ENCODE measurements around the gene ADGRV1. TPM values are rescaled to one million over a fixed set of nuclear protein-coding genes. Genes with fewer than 3 reads are reported as not detected.

Gene ADGRV1
- total RNA-seq, 1 donor from 2014 or later = 18.2 TPM

DNA sequence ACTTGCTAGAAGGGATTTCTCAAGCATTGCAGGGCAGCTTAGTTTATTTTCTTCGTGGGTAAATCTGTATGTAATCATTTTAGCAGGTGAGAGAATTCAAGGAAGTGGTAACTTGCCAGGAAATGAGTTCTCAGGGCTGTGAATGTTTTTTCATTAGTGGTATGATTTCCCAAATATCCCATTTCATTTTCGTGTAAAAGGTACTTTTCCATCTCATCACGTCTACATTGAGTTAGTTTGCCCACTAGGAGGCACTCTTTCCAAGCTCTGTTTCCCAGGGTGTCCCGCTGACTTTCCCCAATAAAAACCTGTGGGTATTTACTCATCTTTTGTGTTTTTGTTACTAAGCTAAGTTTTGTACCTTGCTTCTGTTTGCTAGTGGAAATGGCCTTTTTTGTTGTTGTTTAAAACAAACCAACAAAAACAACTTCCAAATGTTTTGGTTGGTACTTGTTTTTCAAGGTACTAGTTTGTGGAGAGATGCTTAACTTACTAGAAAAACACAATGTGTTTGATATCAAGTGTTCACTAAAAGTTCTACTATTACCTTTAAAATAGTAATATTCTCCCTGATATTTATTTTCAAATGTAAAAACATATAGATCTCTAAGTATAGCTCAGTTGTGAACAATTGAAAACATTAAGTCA, 373.6 kb downstream of the ADGRV1 start:
- peaks cover 4% of the 10 kb centered on the region for H3K4me1 Mint-ChIP-seq (ENCODE audit: low read depth, unreplicated experiment)
- H3K27ac Mint-ChIP-seq (ENCODE audit: unreplicated experiment) = no peak overlapping the region
- DNase-seq = peak; percentile 15
- TF ChIP-seq, protein P1, sequence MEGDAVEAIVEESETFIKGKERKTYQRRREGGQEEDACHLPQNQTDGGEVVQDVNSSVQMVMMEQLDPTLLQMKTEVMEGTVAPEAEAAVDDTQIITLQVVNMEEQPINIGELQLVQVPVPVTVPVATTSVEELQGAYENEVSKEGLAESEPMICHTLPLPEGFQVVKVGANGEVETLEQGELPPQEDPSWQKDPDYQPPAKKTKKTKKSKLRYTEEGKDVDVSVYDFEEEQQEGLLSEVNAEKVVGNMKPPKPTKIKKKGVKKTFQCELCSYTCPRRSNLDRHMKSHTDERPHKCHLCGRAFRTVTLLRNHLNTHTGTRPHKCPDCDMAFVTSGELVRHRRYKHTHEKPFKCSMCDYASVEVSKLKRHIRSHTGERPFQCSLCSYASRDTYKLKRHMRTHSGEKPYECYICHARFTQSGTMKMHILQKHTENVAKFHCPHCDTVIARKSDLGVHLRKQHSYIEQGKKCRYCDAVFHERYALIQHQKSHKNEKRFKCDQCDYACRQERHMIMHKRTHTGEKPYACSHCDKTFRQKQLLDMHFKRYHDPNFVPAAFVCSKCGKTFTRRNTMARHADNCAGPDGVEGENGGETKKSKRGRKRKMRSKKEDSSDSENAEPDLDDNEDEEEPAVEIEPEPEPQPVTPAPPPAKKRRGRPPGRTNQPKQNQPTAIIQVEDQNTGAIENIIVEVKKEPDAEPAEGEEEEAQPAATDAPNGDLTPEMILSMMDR (IDR thresholded peaks at IDR 0.05; ENCODE audit: partially characterized antibody, unreplicated experiment) = peak; percentile 86
- H3K4me3 Mint-ChIP-seq (ENCODE audit: unreplicated experiment) = no peak overlapping the region
- H3K27me3 Mint-ChIP-seq (ENCODE audit: unreplicated experiment) = no peaks in the 10 kb centered on the region
- peaks cover 6% of the 10 kb centered on the region for H3K9me3 Mint-ChIP-seq (ENCODE audit: unreplicated experiment)
- peaks cover 4% of the 10 kb centered on the region for H3K36me3 Mint-ChIP-seq (ENCODE audit: unreplicated experiment)

DNA sequence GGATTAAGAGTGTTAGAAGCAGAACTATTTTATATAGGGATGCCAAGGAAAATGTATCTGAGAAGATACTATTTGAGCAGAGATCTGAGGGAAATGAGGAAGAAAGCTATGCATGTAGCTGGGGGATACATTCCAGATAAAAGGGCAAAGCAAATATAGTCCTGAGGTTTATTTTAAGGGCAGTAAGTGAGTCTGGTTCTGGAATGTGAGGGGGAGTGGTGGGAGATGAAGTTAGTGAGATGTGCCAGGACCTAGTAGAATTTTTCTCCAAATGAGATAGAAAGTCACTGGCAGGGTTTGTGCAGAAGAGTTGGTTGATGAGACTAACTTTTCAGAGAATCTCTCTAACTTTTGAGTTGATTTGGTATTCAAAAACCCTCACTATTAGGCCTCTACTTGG, 374.7 kb downstream of the ADGRV1 start:
- no peaks in the 10 kb centered on the region for H3K36me3 Mint-ChIP-seq (ENCODE audit: unreplicated experiment)
- TF ChIP-seq, protein P1 (IDR thresholded peaks at IDR 0.05; ENCODE audit: partially characterized antibody, unreplicated experiment) = no peak
- peaks cover 4% of the 10 kb centered on the region for H3K4me1 Mint-ChIP-seq (ENCODE audit: low read depth, unreplicated experiment)
- no peaks in the 10 kb centered on the region for H3K27me3 Mint-ChIP-seq (ENCODE audit: unreplicated experiment)
- no peak overlapping the region for H3K27ac Mint-ChIP-seq (ENCODE audit: unreplicated experiment)
- no peak for DNase-seq
- peaks cover 2% of the 10 kb centered on the region for H3K9me3 Mint-ChIP-seq (ENCODE audit: unreplicated experiment)
- H3K4me3 Mint-ChIP-seq (ENCODE audit: unreplicated experiment) = no peak overlapping the region

DNA sequence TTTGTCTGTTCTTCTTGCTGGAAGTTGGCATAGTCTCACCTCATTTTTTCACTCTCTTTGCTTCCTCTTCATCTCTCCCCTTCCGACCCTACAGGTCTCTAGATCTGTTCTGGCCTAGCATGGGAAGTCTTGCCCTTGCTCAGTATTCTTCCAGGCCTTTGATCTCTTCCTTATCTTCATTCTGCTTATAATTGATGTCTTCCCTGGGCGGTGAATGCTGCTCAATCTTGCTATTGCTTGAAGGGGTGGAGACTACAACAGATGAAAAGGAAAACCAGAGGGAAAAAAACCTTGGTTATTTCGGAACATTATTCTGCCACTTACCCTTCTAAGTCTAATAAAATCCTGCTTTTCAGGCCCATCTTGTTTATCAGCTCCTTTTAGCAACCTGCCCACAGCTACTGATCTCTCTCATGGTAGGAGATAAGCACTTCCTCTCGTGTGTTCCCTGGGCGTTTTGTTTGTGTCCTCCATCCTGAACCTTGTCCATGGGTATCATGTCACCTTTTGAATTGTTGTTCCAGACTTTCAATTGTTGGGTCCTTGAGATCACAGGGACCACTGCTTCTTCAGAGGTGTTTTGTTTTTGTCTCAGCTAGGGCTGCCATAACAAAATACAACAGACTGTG, 375.6 kb downstream of the ADGRV1 start:
- Mint-ChIP-seq H3K27me3 (ENCODE audit: unreplicated experiment) (no peaks in the 10 kb centered on the region), H3K36me3 (ENCODE audit: unreplicated experiment) (no peaks in the 10 kb centered on the region), H3K27ac (ENCODE audit: unreplicated experiment) (no peak overlapping the region), H3K4me3 (ENCODE audit: unreplicated experiment) (no peak overlapping the region), H3K4me1 (ENCODE audit: low read depth, unreplicated experiment) (peaks cover 5% of the 10 kb centered on the region), H3K9me3 (ENCODE audit: unreplicated experiment) (peaks cover 2% of the 10 kb centered on the region)
- TF ChIP-seq, protein P1 (IDR thresholded peaks at IDR 0.05; ENCODE audit: partially characterized antibody, unreplicated experiment) = no peak
- DNase-seq = no peak

GRCh38 chr5:90934738-90935137, 376.1 kb downstream of the ADGRV1 start:
- TF ChIP-seq, protein P1 (IDR thresholded peaks at IDR 0.05; ENCODE audit: partially characterized antibody, unreplicated experiment) = no peak
- no peak for DNase-seq
- Mint-ChIP-seq H3K9me3 (ENCODE audit: unreplicated experiment) (no peaks in the 10 kb centered on the region), H3K27me3 (ENCODE audit: unreplicated experiment) (no peaks in the 10 kb centered on the region), H3K27ac (ENCODE audit: unreplicated experiment) (no peak overlapping the region), H3K4me3 (ENCODE audit: unreplicated experiment) (no peak overlapping the region), H3K4me1 (ENCODE audit: low read depth, unreplicated experiment) (peaks cover 1% of the 10 kb centered on the region), H3K36me3 (ENCODE audit: unreplicated experiment) (no peaks in the 10 kb centered on the region)

DNA sequence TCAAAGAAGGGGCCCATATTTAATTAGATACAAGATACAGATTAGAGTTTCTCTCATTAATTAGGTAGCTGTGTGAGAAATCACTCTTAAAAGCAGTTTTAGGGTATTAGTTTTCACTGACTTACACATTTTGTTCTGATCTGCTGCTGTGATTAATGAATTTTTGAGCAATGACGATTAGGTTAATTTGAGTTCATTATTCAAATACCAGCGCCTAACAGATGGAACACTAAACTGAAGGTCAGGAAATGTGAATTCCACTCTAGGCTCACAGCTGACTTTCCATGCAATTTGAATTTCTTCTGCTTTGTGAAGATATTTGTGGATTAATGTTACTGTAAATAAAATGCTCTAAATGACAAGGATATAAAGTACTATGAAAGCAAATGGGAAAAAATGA, 380.6 kb downstream of the ADGRV1 start:
- Mint-ChIP-seq H3K27ac (ENCODE audit: unreplicated experiment) (no peak overlapping the region), H3K27me3 (ENCODE audit: unreplicated experiment) (no peaks in the 10 kb centered on the region), H3K36me3 (ENCODE audit: unreplicated experiment) (no peaks in the 10 kb centered on the region)

More for the DNA sequence above, 380.6 kb downstream of the ADGRV1 start:
- no peak for DNase-seq
- H3K4me1 Mint-ChIP-seq (ENCODE audit: low read depth, unreplicated experiment) = peaks cover 7% of the 10 kb centered on the region
- no peak overlapping the region for H3K4me3 Mint-ChIP-seq (ENCODE audit: unreplicated experiment)
- H3K9me3 Mint-ChIP-seq (ENCODE audit: unreplicated experiment) = peaks cover 2% of the 10 kb centered on the region
- TF ChIP-seq, protein P1 (IDR thresholded peaks at IDR 0.05; ENCODE audit: partially characterized antibody, unreplicated experiment) = no peak

Measured in glutamatergic neuron (in vitro differentiated cells).